ENCODE measurements around the gene CEP72.

Gene CEP72

DNA sequence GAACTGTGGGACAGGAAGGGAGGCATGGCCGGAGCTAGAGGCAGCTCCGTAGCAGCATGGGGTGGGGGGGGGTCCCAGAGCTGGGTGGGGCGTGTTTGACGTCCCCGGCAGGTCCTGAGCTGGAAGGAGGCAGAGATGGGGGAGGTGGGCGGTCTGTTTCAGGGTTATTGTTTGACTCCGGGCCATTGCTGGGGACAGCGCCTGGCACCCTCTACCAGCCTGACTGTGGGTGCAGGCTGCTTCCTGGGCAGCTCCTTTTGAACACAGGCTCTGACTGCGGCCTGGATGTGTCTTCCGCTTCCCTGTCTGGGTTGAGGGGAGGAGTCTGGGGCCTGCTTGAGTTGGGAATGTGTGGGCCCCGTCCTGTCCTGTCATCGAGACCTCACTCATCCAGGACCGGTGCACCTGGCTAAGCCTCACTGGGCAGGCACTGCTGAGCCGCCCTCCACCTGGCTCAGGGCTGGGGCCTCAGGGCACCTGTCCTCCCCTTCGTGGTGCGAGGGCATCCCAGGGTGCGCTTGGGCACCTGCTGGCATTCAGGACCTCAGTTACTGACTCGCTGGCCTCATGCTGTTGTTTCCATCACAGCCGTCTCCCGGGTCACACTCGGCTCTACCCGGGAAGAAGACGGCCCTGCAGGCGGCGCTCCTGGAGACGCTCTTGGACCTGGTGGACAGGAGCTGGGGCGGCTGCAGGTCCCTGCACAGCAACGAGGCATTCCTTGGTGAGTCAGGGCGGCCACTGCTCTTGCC is 26.5 kb downstream of the CEP72 start:
- DNase-seq (ENCODE audit: low spot score) = no peak

DNA sequence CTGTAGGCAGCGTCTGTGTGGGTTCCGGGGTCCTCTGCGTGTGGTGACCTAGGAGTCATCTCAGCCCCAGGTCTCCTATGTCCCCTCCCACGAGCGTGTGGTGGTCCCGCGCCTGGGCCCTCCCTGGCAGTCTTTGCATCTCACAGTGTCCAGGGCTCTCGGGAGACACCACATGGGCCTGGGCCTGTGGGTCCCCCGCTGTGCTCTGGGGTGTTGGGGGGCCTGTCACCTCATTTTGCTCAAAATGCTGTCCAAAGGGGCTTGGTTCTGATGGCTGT is 27.1 kb downstream of the CEP72 start:
- DNase-seq (ENCODE audit: low spot score) = no peak

DNA sequence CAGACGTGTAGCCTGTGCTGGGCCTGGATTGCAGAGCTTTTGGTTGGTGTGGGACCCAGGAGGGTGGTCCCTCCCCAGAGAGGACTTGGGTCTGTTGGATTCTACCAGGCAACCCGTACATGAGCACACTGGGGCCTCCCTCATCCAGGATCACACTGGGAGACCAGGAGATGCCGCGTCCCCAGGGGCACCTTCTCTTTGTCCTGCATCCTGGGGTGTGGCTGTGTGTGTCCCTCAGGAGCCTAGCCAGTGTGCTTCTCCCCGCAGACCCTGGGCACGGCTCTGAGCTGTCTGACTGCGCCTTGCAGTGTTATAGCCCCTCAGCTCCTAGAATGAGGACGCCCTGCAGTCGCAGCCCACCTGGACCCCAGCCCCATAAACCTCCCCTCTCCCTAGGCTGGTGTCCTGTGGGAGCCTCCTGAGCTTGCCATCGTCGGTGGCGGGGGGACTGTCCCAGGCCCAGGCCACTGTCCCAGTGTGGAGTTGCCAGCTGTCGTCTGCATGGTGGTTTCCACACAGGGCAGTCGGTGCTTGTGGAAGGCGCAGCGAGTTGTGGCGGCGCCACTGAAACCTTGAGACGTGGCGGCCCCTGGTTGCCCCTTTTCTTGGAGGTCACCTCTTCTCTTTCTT is 27.6 kb downstream of the CEP72 start:
- no peak for DNase-seq (ENCODE audit: low spot score)

DNA sequence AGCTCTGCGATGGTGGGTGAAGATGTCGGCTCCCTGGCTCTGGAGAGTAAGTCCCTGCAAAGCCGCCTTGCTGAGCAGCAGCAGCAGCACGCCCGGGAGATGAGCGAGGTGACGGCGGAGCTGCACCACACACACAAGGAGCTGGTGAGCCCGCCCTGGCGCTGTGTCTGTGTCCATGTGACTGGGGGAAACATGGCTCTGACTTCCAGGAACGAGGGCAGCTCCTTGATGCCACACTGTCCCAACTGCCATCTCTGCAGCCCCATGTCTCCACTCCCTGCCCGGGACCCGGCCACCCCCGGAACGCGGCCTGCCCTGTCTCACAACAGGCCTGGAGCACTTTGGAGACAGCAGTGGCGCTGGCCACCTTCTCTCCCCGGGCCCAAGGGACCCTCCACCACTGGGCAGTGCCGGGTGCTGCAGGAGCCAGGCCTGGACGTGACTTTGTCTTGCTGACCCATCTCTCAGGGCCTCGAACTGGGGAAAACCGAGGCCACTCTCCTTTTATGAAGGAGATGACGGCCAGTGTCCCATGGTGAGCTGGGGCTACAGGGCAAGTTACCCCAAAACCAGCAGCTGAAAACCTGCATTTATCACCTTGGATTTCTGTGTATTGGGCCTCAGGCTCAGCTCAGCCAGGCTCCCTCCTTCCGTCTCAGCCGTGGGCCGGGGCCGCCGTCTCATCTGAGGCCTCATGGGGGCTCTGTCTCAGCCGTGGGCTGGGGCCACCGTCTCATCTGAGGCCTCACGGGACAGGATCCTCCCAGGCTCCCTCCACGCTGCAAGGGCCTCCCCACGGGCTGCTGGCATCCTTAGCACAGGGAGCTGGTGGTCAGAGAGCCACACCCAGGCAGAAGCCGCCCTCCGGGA is 28.6 kb downstream of the CEP72 start:
- DNase-seq (ENCODE audit: low spot score) = no peak

DNA sequence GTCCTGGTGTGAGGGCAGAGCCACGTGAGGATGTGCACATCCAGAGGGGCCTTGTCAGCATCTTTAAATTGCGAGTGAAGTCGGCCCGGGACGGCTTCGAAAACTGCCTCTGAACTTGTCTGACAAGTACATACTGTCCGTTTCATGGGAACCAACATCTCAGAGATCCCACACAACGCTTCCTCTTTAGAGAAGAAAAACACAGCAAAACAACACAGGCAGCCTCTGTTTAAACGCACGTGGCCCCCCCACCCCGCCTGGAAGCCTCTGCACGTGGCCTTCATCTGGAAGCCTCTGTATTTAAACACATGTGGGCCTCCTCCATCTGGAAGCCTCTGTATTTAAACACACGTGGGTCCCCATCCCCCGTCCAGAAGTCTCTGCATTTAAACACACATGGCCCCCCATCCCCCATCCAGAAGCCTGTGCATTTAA is 29.2 kb downstream of the CEP72 start:
- DNase-seq (ENCODE audit: low spot score) = no peak

DNA sequence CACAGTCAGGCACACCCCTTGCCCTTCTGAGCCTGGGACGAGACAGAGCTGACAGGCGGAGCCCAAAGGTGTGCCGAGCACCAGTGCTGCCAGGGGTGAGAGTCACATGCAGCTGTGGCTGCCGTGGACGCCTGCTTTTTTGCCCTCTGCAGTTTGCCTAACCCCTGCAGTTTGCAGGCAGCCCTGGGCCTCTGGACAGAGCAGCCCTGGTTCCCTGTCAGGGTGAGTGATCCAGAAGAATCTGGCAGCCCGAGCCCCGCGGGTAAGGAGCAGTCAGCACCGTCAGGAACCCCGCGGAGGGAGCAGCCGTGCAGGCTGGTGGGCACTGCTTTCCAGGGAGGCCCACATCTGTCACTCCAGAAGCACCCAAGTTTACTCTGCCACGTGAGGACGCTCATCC is 30.3 kb downstream of the CEP72 start:
- DNase-seq (ENCODE audit: low spot score) = no peak

DNA sequence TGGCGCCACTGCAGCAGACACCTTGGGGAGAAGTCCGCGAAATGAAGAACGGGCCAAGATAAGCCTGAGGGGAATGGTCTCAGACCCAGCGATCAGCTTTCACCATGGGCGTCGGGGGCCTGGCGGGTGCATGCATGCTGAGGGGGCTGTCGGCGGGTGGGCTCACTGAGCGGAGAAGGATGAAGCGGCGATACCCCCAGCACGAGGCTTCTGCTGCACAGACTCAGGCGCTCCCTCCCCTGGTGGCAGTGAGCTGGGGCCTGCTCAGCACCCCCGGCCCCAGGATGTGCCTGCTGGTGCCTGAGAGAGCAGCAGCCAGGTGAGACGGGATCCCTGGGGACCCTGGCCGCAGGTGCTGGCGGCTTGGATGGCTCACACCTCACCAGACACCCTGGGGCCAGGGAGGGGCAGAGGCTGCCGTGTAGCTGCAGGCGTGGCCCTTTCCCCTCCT is 31.2 kb downstream of the CEP72 start:
- DNase-seq (ENCODE audit: low spot score) = no peak

DNA sequence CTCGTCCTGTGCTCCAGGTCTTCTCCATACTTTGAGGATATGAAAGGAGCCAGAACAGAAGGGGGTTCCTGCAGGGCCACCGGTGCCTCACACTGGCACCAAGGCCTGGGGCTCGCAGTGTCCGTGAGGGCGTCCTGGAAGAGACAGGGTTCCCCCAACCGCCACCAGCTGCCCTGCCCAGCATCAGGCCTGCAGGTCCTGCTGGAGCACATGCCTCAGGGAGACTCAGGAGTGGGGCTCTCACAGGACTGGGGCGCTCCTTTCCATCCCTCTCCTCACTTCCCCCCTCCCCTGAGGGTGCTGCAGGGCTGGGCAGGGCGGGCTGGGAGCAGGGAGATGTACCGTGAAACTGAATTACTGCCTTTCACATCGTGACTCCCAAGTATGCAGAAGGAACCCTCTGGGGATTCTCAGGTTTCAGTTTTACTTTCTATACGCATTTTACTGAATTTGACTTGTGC is 31.7 kb downstream of the CEP72 start:
- no peak for DNase-seq (ENCODE audit: low spot score)

DNA sequence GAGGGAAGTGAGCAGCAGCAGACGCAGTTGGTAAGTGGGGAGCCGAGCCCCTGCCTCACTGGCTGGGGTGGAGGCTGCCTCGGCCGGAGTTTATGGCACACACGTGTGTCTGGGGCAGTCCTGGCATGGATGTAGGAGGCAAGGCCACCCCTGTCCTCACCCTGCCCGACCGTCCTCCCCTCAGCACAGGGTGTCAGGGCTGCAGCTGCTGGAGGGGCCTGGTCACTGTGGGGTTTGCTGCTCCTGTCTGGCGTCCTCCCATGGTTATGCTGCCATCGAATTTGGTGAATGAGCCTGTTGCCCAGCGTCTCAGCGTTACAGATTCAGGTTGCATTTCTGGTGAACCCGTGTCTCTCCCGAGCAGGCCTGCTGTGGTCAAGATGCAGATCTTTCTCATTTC is 32.4 kb downstream of the CEP72 start:
- no peak for DNase-seq (ENCODE audit: low spot score)

DNA sequence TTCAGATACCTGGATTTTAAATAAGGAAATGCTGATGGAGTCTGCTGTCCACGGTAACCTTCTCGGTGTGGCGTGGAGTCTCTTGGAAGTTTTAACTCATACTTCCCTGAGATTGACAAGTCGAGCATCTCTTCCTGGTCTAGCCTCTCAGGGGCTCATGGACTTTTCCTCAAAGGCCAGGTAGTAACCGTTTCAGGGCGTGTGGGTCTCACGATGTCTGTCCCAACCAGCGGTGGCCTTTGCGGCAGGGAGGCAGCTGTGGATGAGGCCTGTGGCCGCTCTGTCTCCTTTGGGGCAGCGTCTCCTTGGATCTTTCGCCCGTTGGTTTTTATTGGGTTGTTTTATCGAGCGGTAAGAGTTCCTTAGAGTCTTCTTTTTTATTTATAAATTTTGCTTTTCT is 32.8 kb downstream of the CEP72 start:
- no peak for DNase-seq (ENCODE audit: low spot score)

DNA sequence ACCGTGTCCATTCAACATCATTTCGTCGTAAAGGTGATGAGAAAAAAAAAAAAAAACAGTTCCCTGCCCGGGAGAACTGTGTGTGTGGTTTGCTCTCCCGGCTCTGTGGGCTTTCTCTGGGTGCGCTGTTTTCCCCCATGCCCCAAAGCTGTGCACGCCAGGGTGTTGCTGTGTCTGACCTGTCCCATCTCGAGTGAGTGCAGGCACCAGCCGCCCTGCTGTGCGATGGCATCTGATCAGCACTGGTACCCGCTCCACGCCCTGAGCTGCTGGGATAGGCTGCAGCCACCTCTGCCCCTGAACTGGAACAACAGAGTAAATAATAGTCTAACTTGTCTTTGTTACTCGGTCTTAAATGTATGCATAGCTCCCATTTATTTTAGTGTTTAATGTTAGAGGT is 33.3 kb downstream of the CEP72 start:
- no peak for DNase-seq (ENCODE audit: low spot score)

DNA sequence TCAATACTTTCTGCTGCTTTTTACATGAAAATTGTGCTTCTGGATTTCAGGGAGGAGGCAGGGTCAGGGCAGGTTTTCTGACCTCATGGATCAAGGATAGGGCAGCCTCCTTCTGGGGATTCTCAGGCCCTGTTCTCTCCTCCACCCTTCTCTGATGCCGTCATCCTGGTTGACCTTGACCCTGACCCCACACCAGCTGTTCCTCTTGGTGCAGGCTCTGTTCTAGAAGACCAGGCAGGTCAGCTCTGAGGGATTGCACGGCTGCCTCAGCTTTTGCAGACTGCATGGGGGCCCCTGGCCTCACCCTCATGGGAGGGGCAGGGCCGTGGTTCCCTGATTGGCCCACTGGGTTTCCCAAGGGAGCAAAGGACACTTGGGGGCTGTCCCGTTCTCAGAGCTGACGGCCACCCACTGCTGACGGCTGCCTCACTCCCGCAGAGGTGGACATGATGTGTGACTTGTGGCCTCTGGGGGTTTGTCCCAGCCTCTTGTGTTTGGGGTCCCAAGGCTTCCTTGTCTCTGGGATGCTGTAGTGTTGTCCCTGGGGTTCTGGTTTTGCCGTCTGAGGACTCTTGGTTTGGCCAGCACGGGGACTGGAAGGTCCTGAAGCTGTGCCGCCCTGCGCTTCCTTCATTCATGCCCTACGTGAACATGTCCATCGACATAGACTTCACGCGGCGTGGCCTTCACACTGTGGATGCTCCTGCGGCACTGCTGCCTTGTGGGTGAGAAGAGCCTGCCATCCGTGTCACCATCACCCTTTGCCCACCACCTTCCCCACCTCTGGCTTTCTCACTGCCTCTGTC is 34.5 kb downstream of the CEP72 start:
- no peak for DNase-seq (ENCODE audit: low spot score)

DNA sequence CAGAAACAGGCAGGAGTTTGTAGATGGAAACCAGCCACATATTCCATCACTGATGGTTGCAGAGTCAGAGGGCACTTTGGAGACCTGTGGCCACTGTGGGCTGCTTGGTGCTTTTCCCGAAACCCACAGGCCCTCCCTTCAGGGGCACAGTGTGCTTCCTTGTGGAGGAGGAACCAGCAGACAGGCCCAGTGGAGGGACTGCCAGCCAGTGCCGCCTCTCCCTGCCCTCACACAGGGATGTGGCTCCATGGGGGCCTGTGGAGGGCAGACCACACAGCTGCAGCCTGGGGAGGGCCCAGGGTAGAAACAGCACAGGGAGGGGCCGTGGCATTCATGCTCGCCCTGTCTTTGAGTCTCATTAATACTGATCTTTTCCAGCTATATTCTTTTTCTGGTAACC is 35.2 kb downstream of the CEP72 start:
- no peak for DNase-seq (ENCODE audit: low spot score)

DNA sequence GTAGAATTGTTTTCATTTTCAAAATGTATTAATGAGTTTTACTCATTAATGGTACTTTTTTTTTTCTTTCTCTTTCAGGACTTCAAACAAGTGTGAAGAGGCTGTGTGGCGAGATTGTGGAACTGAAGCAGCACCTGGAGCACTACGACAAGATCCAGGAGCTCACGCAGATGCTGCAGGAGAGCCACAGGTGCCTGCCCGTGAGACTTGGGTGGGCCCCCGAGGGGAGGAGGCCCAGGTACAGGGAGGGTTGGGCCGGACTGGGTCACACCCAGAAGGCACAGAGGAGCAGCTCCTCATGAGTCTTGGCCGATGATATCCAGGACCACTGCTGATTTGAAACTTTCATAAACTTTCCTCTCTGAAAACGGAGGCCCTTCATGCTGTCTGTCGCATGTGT is 35.6 kb downstream of the CEP72 start:
- no peak for DNase-seq (ENCODE audit: low spot score)

DNA sequence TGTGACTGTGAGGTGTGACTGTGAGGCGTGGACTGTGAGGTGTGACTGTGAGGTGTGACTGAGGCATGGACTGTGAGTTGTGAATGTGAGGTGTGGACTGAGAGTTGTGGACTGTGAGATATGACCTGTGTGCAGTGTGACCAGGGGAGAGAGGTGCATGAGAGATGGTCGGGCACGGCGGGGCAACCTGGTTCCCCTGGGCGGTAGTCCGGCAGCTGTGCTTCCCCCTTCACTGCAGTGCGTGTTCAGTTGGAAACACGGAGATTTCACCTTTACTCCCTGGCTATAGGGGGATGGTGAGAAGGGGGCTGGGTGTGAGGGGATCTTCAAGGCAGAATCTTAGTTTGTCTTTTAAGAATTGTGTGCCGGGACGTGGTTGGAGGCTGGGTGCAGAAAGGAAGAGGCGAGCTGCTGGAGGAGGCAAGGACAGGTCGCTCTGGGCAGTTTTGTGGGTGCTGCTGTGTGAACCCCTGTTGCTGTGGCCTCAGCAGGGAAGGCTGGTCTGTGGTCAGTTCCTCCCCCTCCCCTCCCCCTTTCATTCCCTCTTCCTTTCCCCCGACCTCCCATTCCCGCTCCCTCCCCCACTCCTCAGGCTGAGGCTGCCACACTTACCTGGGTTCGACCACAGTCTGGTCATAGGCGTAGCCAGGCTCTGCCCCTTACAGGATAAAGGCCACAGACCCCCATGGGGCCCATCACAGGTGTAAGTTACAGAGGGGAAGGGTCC is 39.3 kb downstream of the CEP72 start:
- no peak for DNase-seq (ENCODE audit: low spot score)

DNA sequence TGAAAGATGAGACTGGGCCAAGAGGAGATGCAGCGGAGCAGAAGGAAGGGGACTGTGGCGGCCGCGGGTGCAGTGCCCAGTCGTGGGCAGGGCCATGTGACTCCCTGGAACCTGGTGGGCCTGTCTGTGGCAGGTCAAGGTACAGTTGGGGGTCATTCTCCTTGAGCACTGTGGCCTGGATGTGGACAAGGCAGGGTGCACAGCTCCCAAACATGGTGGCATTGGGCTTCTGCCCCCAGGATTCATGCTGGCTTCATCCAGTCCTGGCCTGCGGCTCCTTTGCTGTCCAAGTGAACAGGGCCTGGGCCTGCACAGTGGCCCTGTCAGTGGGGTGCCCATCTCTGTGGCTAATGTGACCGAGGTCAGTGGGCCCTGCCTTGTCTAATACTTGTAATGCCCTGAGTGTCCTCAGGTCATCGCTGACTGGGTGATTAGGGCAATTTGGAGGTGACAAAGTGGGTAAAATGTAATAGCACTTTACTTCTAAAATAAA is 39.9 kb downstream of the CEP72 start:
- DNase-seq (ENCODE audit: low spot score) = no peak

DNA sequence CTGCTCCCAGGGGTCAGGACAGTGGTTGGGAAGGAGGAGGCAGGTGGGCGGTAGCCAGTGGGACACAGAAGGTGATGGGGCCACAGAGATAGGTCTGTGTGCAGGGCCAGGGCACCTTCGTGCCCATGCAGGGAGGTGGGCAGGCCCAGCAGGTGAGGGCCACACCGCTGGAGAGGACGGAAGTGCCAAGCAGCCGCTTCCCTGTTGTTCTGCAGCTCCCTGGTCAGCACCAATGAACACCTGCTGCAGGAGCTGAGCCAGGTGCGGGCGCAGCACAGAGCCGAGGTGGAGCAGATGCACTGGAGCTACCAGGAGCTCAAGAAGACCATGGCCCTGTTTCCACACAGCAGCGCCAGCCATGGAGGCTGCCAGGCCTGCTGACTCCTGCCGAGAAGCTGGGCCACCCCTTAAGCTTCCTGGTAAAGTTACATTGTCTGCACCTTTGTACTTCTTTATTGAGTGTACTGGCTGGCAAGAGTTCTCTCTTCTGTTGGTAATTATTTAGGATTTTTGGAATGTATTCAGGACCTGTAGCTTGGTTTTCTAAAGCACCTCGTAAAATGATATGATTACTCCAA is 40.7 kb downstream of the CEP72 start:
- DNase-seq (ENCODE audit: low spot score) = no peak

DNA sequence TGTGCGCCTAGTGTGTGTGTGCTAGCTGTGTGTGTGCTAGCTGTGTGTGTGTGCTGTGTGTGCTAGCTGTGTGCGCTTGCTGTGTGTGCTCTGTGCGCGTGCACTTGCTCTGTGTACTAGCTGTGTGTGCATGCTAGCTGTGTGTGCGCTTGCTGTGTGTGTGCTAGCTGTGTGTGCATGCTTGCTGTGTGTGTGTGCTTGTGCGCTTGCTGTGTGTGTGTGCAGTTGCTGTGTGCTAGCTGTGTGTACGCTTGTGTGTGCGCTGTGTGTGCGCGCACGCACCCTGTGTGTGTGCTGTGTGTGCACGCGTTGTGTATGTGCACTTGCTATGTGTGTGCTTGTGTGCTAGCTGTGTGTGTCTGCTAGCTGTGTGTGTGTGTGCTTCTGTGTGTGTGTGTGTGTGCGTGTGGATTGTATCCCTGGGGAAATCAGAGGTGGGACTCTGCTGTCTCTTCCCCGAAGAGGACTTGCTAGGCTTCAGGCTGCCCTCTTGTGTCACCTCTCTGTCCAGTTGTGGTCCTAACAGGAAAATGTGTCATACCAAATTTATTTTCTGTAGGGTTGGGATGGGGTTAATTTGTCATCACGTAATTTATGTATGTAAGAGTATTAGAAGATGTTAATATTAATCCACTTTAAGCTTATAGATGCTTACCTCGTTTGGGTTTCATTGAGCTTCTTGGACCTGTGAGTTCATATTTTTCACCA is 42.1 kb downstream of the CEP72 start:
- DNase-seq (ENCODE audit: low spot score) = no peak

DNA sequence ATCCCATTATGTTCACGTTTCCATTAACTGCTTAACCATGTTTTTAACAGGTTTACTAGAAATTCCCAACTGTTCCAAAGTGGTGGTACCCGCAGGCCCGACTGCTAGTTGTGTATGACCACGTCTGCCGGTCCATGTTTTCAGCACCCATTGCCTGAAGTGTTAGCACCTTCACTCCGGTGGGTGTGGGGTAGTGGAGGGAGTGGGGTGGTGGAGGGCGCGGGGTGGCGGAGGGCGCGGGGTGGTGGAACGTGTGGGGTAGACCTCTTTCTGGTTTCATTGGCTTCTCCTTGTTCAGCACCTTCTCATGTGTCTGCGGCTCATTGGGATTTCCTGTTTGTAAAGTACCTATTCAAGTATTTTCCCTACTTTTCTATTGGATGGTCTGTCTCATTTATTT is 43.3 kb downstream of the CEP72 start:
- DNase-seq (ENCODE audit: low spot score) = no peak

DNA sequence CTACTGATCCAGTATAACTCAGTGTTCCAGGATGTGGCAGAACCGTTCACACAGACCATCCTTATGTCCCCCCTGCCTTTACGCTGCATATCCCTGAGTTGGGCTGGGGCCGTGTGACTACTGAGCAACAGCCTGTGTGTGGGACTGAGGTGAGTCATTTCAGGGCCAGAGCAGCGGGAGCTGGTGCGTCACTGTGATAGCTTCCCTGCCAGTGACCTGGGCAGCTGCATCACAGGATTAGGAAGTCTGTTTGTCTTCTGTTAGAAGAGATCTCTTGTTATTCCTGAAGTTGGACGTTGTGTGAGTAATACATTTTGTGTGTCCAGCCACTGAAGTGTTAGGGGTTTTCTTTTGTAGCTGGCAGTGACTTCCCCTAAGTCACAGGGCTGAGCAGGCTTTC is 45.4 kb downstream of the CEP72 start:
- no peak for DNase-seq (ENCODE audit: low spot score)
